GM12874 (cell line): ENCODE results near the gene RPA1.

Source experiments
- TF ChIP-seq, protein P1 (sequence below): IDR thresholded peaks from 2 replicates; pipeline ENCODE4 v1.5.1; 2011; ENCODE audit warnings: low read depth, mild to moderate bottlenecking, control low read depth, low read length, moderate library complexity; ENCODE audit not compliant: insufficient read depth

The RPA1 gene

DNA sequence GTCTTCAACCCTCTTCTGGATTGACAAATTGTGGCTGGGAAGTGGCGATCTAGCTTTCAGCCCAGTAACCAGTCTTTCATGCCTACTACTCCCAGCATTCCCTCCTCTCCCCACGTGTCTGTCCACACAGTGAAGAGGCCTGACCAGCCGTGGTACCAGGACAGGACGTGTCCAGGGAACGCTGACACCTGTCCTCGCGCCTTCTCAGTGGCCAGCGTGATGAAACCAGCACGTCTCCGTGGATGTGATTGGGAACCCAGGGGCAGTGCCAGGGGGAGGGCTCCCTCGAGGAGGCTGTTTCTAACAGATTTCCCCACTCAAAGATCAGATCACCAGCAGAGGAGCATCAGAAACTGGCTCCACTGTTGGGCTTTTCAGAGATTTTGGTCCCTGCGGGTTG, 69.1 kb downstream of the RPA1 start:
- TF ChIP-seq, protein P1, sequence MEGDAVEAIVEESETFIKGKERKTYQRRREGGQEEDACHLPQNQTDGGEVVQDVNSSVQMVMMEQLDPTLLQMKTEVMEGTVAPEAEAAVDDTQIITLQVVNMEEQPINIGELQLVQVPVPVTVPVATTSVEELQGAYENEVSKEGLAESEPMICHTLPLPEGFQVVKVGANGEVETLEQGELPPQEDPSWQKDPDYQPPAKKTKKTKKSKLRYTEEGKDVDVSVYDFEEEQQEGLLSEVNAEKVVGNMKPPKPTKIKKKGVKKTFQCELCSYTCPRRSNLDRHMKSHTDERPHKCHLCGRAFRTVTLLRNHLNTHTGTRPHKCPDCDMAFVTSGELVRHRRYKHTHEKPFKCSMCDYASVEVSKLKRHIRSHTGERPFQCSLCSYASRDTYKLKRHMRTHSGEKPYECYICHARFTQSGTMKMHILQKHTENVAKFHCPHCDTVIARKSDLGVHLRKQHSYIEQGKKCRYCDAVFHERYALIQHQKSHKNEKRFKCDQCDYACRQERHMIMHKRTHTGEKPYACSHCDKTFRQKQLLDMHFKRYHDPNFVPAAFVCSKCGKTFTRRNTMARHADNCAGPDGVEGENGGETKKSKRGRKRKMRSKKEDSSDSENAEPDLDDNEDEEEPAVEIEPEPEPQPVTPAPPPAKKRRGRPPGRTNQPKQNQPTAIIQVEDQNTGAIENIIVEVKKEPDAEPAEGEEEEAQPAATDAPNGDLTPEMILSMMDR, result no peak

GRCh38 chr17:1899403-1900000, 69.7 kb downstream of the RPA1 start:
- TF ChIP-seq, protein P1, result peak; percentile 10; the same call in 1 of the 2 replicates

- TF ChIP-seq, protein P1, result no peak
Measured at GRCh38 chr17:1904273-1905182, 74.7 kb downstream of the RPA1 start.

GRCh38 chr17:1905190-1905913, 75.5 kb downstream of the RPA1 start:
- TF ChIP-seq, protein P1, result no peak

DNA sequence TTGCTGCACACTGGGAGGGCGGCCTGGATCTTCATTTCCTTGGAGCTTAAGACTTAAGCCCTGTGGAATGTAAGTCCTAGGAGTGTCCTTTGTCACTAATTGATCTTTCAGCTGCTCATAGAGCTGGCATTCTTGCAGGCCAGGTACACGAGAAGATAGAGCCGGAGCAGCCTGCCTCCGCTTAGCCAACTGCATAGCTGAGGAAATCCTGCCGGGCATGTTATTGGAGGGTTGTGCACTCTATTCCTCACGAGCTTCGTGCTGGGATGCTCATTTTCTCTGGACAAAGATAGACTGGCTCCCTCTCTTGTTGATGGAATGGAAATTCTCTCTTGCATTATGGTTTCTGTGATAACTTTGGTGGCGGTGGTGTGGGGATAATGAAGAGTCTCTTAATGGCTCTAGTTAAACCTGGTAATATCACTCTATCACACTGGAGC, 76.9 kb downstream of the RPA1 start:
- TF ChIP-seq, protein P1, result no peak

DNA sequence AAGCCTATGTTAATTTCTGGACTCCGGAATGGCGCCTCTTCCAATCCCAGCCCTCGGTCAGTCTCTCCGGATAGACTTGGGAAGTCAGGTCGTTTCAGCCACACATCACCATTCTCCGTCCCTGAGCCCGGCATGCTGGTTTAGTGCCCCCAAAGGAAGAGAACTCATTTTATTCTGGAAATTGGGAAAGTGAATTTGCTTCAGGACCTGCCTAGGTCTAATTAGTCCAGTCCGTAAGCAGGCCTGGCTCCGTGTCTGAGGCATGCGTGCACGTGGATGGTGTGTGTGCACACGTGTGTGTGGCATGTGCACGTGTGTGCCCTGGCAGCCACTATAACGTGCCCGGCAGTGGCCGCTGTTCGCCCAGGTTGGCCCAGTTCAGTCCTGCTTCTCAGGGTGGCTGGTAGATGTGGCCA, 77.4 kb downstream of the RPA1 start:
- TF ChIP-seq, protein P1, result no peak
